Spleen (tissue), 7 donors: ENCODE results near the gene SHKBP1.

ENCODE experiments used
- POLR2A ChIP-seq, 3 donors: fragments of 450-650 bp; IDR thresholded peaks; one replicate each; pipeline ENCODE4 v1.5.1; 2017; ENCODE audit warnings: antibody characterized with exemption in 3 of 3, mild to moderate bottlenecking in 1 of 3
- POLR2AphosphoS5 ChIP-seq, 3 donors: sonication (generic); formaldehyde crosslinking; IDR thresholded peaks; one replicate each; pipeline ENCODE4 v1.5.1; 2017; ENCODE audit warnings: antibody characterized with exemption in 3 of 3
- TF ChIP-seq, protein P1 (sequence below), 11 experiments: fragments of 200-600 bp in 7 of 11; fragments of 450-650 bp in 4 of 11; sonication (generic) in 4 of 11; IDR thresholded peaks in 8 of 11; conservative IDR thresholded peaks in 3 of 11; 1 replicate in 7 of 11; 2 replicates in 4 of 11; pipeline versions ENCODE4 v1.4.0 to v1.8.0; 2016 to 2021; ENCODE audit warnings: antibody characterized with exemption in 11 of 11, inconsistent platforms in 4 of 11, mild to moderate bottlenecking in 1 of 11
- donor health status: DM: no; HTN: no; CAD: no; lungs with moderate emphysema.
- donor health status: DM: no; HTN: no; CAD: no.
- donor health status: DM: no; HTN: no; CAD: no.

DNA sequence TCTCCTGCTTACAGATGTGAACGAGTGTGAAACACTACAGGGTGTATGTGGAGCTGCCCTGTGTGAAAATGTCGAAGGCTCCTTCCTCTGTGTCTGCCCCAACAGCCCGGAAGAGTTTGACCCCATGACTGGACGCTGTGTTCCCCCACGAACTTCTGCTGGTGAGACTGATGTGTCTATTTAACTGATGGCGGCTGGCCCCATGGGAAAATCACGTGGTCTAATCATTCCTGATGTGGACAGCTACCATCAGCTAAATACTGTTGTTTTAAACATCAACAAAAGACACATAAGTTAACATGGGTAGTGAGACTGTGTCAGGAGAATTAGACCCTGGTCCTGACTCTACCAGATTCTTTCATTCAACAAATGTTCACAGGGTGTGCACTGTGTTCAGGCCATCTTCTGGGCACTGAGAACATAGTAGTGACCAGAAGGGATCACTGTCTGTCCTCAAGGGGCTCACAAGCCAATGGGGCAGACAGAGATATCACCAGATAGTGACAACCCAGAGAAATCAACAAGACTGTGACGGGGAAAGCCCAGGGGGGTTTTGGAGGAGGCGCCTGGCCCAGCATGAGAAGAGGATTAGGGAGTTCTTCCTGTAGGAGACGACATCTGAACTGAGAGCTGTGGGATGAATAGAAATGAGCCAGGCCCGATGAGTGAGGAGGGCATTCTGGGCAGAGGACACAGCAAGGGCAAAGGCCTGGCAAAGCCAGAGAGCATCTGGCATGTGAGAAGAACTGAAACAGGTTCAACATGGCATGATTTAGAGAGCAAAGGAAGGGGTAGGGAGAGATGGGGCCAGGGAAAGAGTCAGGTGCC, 42.9 kb downstream of the SHKBP1 start:
- TF ChIP-seq, protein P1, sequence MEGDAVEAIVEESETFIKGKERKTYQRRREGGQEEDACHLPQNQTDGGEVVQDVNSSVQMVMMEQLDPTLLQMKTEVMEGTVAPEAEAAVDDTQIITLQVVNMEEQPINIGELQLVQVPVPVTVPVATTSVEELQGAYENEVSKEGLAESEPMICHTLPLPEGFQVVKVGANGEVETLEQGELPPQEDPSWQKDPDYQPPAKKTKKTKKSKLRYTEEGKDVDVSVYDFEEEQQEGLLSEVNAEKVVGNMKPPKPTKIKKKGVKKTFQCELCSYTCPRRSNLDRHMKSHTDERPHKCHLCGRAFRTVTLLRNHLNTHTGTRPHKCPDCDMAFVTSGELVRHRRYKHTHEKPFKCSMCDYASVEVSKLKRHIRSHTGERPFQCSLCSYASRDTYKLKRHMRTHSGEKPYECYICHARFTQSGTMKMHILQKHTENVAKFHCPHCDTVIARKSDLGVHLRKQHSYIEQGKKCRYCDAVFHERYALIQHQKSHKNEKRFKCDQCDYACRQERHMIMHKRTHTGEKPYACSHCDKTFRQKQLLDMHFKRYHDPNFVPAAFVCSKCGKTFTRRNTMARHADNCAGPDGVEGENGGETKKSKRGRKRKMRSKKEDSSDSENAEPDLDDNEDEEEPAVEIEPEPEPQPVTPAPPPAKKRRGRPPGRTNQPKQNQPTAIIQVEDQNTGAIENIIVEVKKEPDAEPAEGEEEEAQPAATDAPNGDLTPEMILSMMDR (IDR thresholded peaks at IDR 0.05 in 8 of 11, conservative IDR thresholded peaks at IDR 0.05 in 3 of 11), result no peak
- TF ChIP-seq POLR2AphosphoS5 (IDR thresholded peaks at IDR 0.05) (no peak), POLR2A (IDR thresholded peaks at IDR 0.05) (no peak)
